GM12892 (cell line): ENCODE data around the gene GALNT2.

Experiments used
- POLR2AphosphoS5 ChIP-seq: IDR thresholded peaks from 2 replicates; pipeline ENCODE4 v1.6.1; 2011; ENCODE audit warnings: low read depth, low read length, control low read depth
- TAF1 ChIP-seq: IDR thresholded peaks from 2 replicates; pipeline ENCODE4 v1.6.1; 2011; ENCODE audit warnings: low read depth, mild to moderate bottlenecking, control low read depth, low read length, borderline replicate concordance

DNA sequence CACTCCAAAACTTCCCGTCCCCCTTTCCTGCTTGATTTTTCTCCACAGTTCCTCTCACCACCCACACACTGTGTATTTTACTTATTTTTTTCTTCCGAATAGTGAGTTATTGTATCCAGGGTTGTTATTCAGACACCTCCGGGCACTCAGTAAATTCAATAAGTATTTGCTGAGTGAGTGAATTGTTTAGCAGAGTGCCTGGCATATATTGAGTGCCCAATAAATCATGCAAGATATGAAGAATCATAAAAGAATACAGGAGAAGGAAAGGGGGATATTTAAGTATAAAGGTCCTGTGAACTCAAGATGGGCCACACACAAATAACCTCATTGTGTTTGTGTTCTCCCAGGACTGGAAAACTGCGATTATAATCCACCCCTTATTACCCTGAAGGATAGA, 139.9 kb downstream of the GALNT2 start:
- TF ChIP-seq TAF1 (no peak), POLR2AphosphoS5 (no peak)
